GM10847 (cell line): Measurements from ENCODE around the gene TRIM38.
A peak's percentile ranks its signal among the peaks of the same experiment; 100 is the strongest.

ENCODE experiments used
- POLR2A ChIP-seq: IDR thresholded peaks from 2 replicates; pipeline ENCODE4 v1.6.1; 2011; ENCODE audit not compliant: insufficient read length; ENCODE audit errors: extremely low read depth

The TRIM38 gene

DNA sequence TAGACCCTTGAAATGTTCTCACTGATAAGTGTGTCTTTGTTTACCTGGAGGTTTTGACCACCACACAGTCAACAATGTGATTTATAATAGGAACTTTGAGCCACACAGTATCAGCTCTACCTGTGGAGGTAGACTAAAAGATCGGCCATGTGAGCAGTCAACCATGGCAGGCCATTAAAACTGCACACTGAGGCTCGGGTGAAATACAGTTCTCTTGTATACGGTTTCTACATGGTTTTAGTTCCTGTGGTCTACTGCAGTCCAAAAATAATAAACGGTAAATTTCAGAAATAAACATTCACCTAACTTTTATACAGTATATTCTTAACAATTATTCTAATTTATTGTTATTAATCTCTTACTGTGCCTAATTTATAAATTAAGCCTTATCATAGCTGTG is 47.2 kb downstream of the TRIM38 start:
- no peak for TF ChIP-seq POLR2A

DNA sequence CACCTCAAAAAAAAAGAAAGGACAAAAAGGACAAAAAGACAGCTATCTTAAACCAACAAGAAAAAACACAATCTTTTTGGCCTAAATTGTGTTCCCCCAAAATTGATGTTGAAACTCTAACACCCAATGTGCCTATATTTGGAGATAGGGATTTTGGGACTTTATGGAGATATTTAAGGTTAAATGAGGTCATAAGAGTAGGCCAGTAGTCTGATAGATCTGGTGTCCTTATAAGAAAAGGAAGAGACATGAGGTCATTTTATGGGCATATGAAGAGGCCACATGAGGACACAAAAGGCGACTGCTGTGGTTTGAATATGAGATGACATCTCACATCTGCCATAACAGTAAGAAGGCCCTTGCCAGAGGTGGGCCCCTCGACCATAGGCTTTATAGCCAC is 49.5 kb downstream of the TRIM38 start:
- no peak for TF ChIP-seq POLR2A

DNA sequence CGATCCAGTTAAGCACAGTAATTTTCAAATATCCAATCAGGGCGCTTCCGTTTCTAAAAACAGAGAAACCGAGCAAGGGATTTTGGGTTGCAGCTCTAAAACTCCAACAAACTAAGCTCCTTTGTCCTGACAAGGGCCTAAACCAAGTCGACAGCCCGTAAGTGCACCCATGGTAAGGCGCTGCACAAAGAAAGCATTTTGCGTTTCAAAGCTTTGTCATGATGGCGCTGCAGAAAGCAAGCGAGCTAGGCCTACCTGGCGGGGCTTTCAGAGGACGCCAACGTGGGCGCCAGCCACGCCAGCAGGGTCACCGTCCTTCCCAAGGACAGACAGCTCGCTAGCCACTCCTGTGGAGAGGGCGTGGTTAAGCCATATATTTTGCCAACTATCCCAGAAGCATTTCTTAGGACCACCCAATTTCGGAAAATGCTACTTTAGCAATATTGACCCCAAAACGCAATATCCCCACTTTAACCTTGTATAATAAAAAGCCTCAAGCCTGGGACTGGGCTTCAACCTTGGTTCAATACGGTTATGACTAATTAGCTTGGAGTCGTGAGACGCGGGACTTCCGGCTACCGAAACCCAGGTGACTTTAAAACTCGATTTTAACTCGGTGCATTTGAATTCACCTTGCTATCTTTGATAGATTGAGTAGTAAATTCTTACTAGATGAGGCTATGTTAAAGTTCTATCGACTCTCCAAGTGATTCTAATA is 53.8 kb downstream of the TRIM38 start:
- TF ChIP-seq POLR2A, result no peak

DNA sequence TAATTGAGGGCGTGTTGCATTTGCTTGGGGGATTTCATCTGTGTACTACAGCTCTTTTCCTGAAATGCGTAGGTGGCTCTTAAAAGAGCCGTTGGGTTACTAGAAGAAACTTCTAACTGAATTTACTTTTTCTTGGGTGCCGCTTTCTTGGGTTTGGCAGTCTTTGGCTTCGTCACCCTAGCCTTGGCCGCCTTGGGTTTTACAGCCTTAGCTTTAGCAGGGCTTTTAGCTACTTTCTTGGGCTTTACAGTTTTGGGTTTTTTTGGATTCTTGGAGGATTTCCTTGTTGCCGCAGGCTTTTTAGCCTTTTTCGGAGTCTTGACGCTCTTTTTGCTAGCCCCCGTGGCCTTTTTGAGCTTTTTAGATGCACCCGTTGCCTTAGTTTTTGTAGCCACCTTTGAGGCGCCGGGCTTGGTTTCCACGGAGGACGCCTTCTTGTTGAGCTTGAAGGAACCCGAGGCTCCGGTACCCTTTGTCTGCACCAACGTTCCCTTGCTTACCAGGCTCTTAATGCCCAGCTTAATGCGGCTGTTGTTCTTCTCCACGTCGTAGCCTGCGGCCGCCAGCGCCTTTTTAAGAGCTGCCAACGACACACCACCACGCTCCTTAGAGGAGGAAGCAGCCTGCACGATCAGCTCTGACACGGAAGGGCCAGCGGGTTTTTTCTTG is 54.5 kb downstream of the TRIM38 start:
- no peak for TF ChIP-seq POLR2A

DNA sequence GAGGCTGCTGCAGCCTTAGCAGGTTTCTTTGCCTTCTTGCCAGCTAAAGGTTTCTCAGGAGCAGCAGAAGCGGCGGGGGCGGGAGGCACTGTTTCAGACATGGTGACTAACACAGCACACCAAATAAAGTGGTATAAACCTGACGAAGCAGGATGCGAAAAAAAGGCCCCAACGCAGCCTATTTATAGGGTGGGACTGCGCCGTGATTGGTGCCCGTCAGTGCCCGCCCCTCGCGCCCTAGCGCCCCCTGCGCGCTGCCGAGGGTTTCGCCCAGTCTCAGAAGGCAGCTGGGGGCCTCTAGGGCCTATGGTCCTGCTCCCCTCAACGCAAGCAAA is 55.0 kb downstream of the TRIM38 start:
- no peak for TF ChIP-seq POLR2A

DNA sequence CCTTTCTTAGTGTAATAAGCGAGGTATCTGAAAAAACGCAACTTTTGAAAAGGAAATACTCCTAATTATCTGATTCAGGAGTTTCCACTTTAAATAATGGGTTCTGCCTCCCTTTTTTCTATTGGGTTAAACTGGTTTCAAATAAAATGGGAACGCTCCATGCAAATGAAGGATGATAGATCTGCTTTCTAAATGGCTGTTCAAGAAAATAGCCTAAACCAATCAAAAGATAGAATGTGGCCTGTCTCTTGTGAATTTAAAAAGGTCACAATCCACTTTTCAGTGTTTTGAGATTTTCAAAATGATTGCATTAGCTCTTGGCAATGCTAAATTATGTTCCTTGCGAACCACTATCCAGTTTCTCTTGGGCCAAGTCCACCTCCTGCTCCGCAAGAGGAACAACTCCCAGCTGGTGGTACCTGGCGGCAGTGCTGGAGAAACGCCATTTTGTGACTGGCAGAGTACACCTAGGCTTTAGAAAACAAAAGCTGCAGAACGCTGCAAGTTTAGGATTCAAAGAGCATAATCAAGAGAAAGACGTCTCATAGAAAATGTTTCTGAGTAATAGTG is 56.7 kb downstream of the TRIM38 start:
- no peak for TF ChIP-seq POLR2A

DNA sequence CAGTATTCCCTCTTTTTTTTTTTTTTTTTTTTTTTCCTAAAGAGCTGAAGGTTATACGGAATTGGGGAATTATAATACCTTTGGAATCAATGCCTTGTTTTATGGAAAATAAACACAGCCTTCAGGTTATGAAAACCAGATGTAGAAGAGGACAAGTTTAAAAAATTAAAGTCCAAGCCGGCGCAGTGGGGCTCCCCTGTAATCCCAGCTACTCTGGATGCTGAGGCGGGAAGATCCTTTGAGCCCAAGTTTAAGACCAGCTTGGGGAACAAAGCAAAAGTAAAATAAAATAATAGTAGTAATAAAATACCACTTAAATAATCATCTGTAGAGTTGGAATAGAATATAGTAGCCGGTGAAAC is 57.3 kb downstream of the TRIM38 start:
- TF ChIP-seq POLR2A, result no peak

DNA sequence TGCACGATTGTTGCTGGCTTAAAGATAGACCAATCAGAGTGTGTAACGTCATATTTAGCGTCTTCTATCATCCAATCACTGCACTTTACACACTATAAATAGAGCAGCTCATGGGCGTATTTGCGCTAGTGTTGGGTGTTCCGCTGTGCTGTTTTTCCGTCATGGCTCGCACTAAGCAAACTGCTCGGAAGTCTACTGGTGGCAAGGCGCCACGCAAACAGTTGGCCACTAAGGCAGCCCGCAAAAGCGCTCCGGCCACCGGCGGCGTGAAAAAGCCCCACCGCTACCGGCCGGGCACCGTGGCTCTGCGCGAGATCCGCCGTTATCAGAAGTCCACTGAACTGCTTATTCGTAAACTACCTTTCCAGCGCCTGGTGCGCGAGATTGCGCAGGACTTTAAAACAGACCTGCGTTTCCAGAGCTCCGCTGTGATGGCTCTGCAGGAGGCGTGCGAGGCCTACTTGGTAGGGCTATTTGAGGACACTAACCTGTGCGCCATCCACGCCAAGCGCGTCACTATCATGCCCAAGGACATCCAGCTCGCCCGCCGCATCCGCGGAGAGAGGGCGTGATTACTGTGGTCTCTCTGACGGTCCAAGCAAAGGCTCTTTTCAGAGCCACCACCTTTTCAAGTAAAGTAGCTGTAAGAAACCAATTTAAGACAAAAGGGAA is 57.9 kb downstream of the TRIM38 start:
- peak; percentile 99 for TF ChIP-seq POLR2A

DNA sequence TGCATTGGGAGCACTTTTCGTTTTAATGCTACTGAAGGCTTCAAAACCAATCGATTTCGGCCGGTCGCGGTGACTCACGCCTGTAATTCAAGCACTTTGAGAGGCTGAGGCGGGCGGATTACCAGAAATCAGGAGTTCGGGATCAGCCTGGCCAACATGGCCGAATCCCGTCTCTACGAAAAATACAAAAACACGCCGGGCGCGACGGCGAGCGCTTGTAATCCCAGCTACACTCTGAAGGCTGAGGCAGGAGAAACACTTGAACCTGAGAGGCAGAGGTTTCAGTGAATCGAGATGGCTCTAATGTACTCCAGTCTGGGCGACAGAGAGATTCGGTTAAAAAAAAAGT is 58.4 kb downstream of the TRIM38 start:
- TF ChIP-seq POLR2A, result no peak

DNA sequence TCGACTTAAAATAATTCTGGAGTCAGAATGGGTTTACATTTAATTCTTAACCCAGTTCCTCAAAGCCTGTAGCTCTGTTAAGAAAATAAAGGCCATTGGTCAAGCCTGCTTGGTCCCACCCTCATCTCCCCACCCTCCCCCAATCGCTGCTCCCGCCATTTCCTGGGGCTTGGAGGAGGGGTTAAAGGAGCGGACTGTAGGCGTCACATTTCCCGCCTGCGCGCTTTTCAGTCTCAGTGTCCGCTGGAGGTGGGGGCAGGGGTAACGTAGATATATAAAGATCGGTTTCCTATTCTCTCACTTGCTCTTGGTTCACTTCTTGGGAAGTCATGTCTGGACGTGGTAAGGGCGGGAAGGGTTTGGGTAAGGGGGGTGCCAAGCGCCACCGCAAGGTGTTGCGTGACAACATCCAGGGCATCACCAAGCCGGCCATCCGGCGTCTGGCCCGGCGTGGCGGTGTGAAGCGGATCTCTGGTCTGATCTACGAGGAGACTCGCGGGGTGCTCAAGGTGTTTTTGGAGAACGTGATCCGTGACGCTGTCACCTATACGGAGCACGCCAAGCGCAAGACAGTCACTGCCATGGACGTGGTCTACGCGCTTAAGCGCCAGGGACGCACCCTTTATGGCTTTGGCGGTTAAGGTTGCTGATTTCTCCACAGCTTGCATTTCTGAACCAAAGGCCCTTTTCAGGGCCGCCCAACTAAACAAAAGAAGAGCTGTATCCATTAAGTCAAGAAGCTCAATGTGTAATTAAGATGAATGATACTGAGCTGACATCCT is 58.9 kb downstream of the TRIM38 start:
- peak; percentile 98 for TF ChIP-seq POLR2A

DNA sequence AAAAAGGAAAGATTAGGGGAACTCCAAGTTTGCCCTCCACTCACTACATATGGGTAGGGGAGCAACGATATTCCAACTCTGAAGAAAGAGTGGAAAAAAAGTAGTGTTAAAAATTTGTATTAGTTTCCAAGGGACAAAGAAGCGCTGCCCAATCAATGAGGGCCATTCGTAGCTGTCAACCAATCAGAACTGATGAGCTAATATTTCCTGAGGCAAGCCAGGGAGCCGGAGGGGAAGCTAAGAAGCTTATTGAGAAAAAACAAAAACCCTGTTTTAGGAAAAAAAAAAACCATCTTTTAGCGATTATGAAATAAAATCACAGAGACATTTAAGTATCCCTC is 59.5 kb downstream of the TRIM38 start:
- no peak for TF ChIP-seq POLR2A

DNA sequence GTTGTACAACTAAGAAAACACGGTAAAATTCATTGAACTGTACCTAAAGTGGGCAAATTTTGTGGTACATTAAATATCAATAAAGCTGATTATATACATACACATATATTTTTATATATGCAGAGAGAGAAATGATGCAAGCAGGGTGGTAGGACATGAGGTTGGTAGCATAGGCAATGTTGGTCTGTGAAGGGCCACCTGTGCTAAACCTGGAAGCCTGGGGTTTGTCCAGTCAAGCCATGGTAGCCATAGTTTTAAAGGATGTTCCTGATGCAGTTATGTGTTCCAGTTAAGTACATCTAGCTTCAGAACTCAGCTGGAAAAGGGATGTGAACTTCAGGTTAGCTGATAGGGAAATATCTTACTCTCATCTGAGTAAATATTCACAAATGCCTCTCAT is 60.1 kb downstream of the TRIM38 start:
- no peak for TF ChIP-seq POLR2A

DNA sequence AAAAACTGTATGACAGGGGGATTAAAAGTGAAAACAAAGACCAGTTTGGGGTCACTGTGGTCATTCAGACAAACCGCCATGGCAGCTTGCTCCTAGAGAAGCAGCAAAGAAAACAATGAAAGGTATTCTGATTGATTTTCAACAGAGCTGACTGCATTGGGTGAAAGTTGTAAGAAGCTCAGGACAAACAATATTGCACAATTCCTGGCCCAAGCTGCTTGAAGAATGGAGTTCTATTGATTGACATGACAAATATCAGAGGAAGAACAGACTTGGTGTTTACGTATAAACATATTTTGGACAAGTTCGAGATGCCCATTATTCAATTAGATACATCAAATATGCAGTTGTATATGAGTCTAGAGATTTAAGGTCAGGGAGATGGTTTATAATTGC is 62.0 kb downstream of the TRIM38 start:
- no peak for TF ChIP-seq POLR2A

DNA sequence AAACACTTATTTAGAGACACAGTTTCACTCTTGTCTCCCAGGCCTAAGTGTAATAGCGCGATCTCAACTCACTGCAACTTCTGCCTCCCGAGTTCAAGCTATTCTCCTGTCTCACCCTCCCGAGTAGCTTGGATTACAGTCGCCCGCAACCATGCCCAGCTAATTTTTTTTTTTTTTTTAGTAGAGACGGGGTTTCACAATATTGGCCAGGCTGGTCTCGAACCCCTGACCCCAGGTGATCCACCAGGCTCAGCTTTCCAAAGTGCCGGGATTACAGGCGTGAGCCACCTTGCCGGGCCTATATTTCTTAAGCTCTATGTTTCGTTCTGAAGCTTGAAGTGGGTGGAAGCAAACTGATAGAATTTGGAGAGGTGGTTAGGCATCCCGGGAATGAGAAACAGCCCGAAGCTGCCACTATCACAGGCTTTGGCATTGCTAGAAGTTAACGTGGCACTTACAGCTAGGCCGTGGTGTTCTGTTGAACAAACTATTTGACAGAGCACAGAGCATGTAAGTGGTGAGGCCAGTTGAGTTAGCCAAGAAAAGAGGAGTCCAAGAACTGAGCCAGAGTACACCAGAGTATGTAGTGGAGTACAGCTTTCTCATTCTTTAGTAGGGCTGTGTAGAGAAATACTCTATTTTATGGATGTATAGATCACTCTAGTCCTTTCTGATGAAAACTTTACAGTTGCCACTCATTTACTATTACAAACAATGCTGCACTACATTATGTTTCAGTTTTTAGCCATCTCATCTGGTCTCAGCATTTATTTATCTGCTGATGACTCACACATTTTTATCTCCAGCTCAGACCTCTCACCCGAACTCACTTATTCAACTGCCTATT is 62.7 kb downstream of the TRIM38 start:
- TF ChIP-seq POLR2A, result no peak
